HUES48 (cell line): ENCODE measurements around the gene ZYG11B.
"Not testable (repeated sequence)": the region's sequence is repeated elsewhere in the genome, so short reads cannot be mapped to it uniquely, and the experiment has no call there.

Experiments
- H3K27ac ChIP-seq: one replicate; pipeline ENCODE4 v1.7.0; 2013; ENCODE audit warnings: low read depth, low read length, inconsistent platforms
- H3K27me3 ChIP-seq: 2 replicates; pipeline ENCODE4 v1.6.1; 2013; ENCODE audit warnings: mild to moderate bottlenecking, low read length; ENCODE audit not compliant: control insufficient read depth, insufficient read depth
- H3K36me3 ChIP-seq: 2 replicates; pipeline ENCODE4 v1.6.1; 2013; ENCODE audit warnings: low read length; ENCODE audit not compliant: control insufficient read depth, insufficient read depth
- H3K4me1 ChIP-seq: 2 replicates; pipeline ENCODE4 v1.6.1; 2013; ENCODE audit warnings: mild to moderate bottlenecking, low read length; ENCODE audit not compliant: control insufficient read depth, insufficient read depth
- H3K4me3 ChIP-seq: 2 replicates; pipeline ENCODE4 v1.5.1; 2013; ENCODE audit warnings: mild to moderate bottlenecking, low read depth, low read length
- H3K9ac ChIP-seq: 2 replicates; pipeline ENCODE4 v1.6.1; 2013; ENCODE audit warnings: mild to moderate bottlenecking, low read depth, low read length, moderate library complexity
- H3K9me3 ChIP-seq: 2 replicates; pipeline ENCODE4 v1.6.1; 2013; ENCODE audit warnings: low read length; ENCODE audit not compliant: control insufficient read depth, insufficient read depth

The ZYG11B gene

GRCh38 chr1:52738893-52739292 is 12.6 kb downstream of the ZYG11B start:
- H3K27ac ChIP-seq: no peak overlapping the region
- H3K4me1 ChIP-seq: no peaks in the 10 kb centered on the region
- H3K9ac ChIP-seq: no peak overlapping the region
- 0 out of 2 replicates have a peak, but pooled peaks cover 4% of the 10 kb centered on the region for H3K9me3 ChIP-seq
- H3K4me3 ChIP-seq: no peak overlapping the region
- no peaks in the 10 kb centered on the region for H3K27me3 ChIP-seq
- H3K36me3 ChIP-seq: no peaks in the 10 kb centered on the region

- Histone ChIP-seq H3K9me3 (0 out of 2 replicates have a peak, but pooled peaks cover 4% of the 10 kb centered on the region), H3K36me3 (no peaks in the 10 kb centered on the region), H3K27ac (no peak overlapping the region)
Measured at GRCh38 chr1:52739699-52740467, 13.6 kb downstream of the ZYG11B start.

GRCh38 chr1:52741259-52741658 is 15.0 kb downstream of the ZYG11B start:
- no peak overlapping the region for H3K4me3 ChIP-seq
- H3K36me3 ChIP-seq: no peaks in the 10 kb centered on the region
- 0 out of 2 replicates have a peak, but pooled peaks cover 4% of the 10 kb centered on the region for H3K9me3 ChIP-seq
- H3K27ac ChIP-seq: no peak overlapping the region
- no peak overlapping the region for H3K9ac ChIP-seq
- H3K4me1 ChIP-seq: peaks cover 3% of the 10 kb centered on the region; the same call in 1 of the 2 replicates
- H3K27me3 ChIP-seq: no peaks in the 10 kb centered on the region

More at GRCh38 chr1:52739699-52740467, 13.6 kb downstream of the ZYG11B start:
- Histone ChIP-seq H3K9ac (no peak overlapping the region), H3K4me1 (no peaks in the 10 kb centered on the region), H3K27me3 (no peaks in the 10 kb centered on the region), H3K4me3 (no peak overlapping the region)

GRCh38 chr1:52746189-52746588 is 19.9 kb downstream of the ZYG11B start:
- H3K27me3 ChIP-seq: no peaks in the 10 kb centered on the region
- 0 out of 2 replicates have a peak, but pooled peaks cover 4% of the 10 kb centered on the region for H3K9me3 ChIP-seq
- no peak overlapping the region for H3K4me3 ChIP-seq
- no peaks in the 10 kb centered on the region for H3K36me3 ChIP-seq
- H3K4me1 ChIP-seq: peaks cover 3% of the 10 kb centered on the region; the same call in 1 of the 2 replicates
- no peak overlapping the region for H3K9ac ChIP-seq
- H3K27ac ChIP-seq: no peak overlapping the region

- Histone ChIP-seq H3K36me3 (no peaks in the 10 kb centered on the region), H3K4me1 (peaks cover 3% of the 10 kb centered on the region), H3K9me3 (no peaks in the 10 kb centered on the region), H3K27me3 (no peaks in the 10 kb centered on the region), H3K4me3 (no peak overlapping the region), H3K9ac (no peak overlapping the region), H3K27ac (no peak overlapping the region)
Measured at GRCh38 chr1:52747450-52747849, 21.2 kb downstream of the ZYG11B start.

- H3K27ac ChIP-seq: no peak overlapping the region
- H3K27me3 ChIP-seq: no peaks in the 10 kb centered on the region
- H3K9me3 ChIP-seq: no peaks in the 10 kb centered on the region
- H3K9ac ChIP-seq: no peak overlapping the region
- H3K4me3 ChIP-seq: no peak overlapping the region
- peaks cover 3% of the 10 kb centered on the region for H3K4me1 ChIP-seq
- H3K36me3 ChIP-seq: no peaks in the 10 kb centered on the region
Measured at GRCh38 chr1:52748119-52748518, 21.9 kb downstream of the ZYG11B start.

- not testable (repeated sequence) for H3K9ac ChIP-seq
Measured at GRCh38 chr1:52749496-52749895, 23.2 kb downstream of the ZYG11B start.

GRCh38 chr1:52750139-52750538 is 23.9 kb downstream of the ZYG11B start:
- H3K4me3 ChIP-seq, H3K9me3 ChIP-seq, H3K4me1 ChIP-seq, H3K36me3 ChIP-seq, H3K27me3 ChIP-seq, H3K27ac ChIP-seq, H3K9ac ChIP-seq: not testable (repeated sequence)

More at GRCh38 chr1:52749496-52749895, 23.2 kb downstream of the ZYG11B start:
- H3K36me3 ChIP-seq, H3K27me3 ChIP-seq, H3K4me3 ChIP-seq, H3K4me1 ChIP-seq, H3K9me3 ChIP-seq, H3K27ac ChIP-seq: not testable (repeated sequence)

GRCh38 chr1:52751589-52752483 is 25.6 kb downstream of the ZYG11B start:
- Histone ChIP-seq H3K4me3 (no peak overlapping the region), H3K9me3 (no peaks in the 10 kb centered on the region)

GRCh38 chr1:52752484-52752826 is 26.2 kb downstream of the ZYG11B start:
- no peaks in the 10 kb centered on the region for H3K9me3 ChIP-seq
- peaks cover 4% of the 10 kb centered on the region; the same call in 1 of the 2 replicates for H3K4me1 ChIP-seq
- H3K27ac ChIP-seq: no peak overlapping the region
- no peak overlapping the region for H3K9ac ChIP-seq
- H3K36me3 ChIP-seq: 0 out of 2 replicates have a peak, but pooled peaks cover 4% of the 10 kb centered on the region
- H3K4me3 ChIP-seq: no peak overlapping the region
- no peaks in the 10 kb centered on the region for H3K27me3 ChIP-seq

More at GRCh38 chr1:52751589-52752483, 25.6 kb downstream of the ZYG11B start:
- Histone ChIP-seq H3K9ac (no peak overlapping the region), H3K27ac (no peak overlapping the region), H3K36me3 (no peaks in the 10 kb centered on the region), H3K27me3 (no peaks in the 10 kb centered on the region), H3K4me1 (peaks cover 4% of the 10 kb centered on the region; the same call in 1 of the 2 replicates)

- H3K9ac ChIP-seq: no peak overlapping the region
- H3K4me3 ChIP-seq: no peak overlapping the region
- H3K27me3 ChIP-seq: no peaks in the 10 kb centered on the region
- no peaks in the 10 kb centered on the region for H3K9me3 ChIP-seq
- H3K4me1 ChIP-seq: peaks cover 4% of the 10 kb centered on the region; the same call in 1 of the 2 replicates
- peaks cover 8% of the 10 kb centered on the region for H3K36me3 ChIP-seq
- no peak overlapping the region for H3K27ac ChIP-seq
Measured at GRCh38 chr1:52753169-52753568, 26.9 kb downstream of the ZYG11B start.
